Stomach (tissue), 4 donors: ENCODE data around the gene FDX2.

Source experiments
- CTCF ChIP-seq, 7 experiments: fragments of 450-650 bp in 4 of 7; fragments of 200-600 bp in 3 of 7; sonication (generic) in 3 of 7; IDR thresholded peaks; one replicate each; pipeline ENCODE4 v1.5.1; 2016 to 2019; ENCODE audit warnings: antibody characterized with exemption in 7 of 7, control low read depth in 2 of 7, mild to moderate bottlenecking in 1 of 7
- EP300 ChIP-seq: sonication (generic); formaldehyde crosslinking; IDR thresholded peaks from one replicate; pipeline ENCODE4 v1.6.1; 2017; ENCODE audit warnings: antibody characterized with exemption
- POLR2A ChIP-seq, 4 donors: fragments of 450-650 bp; IDR thresholded peaks; one replicate each; pipeline ENCODE4 v1.6.1; 2016; ENCODE audit warnings: antibody characterized with exemption in 4 of 4, control low read depth in 2 of 4, mild to moderate bottlenecking in 1 of 4, moderate library complexity in 1 of 4

- no peak for TF ChIP-seq CTCF (IDR thresholded peaks at IDR 0.05)
- TF ChIP-seq EP300 = no peak
- TF ChIP-seq POLR2A (IDR thresholded peaks at IDR 0.05) = no peak
Observed at GRCh38 chr19:10270180-10270615, 45.6 kb downstream of the FDX2 start.
